Measurements from ENCODE around the gene ROR1.
"Not testable (repeated sequence)": the region's sequence is repeated elsewhere in the genome, so short reads cannot be mapped to it uniquely, and the experiment has no call there.

ROR1 gene

GRCh38 chr1:63759778-63760177 is 14.0 kb upstream of the ROR1 start:
- DNase-seq, result no peak

GRCh38 chr1:63770381-63770780 is 3.4 kb upstream of the ROR1 start:
- no peak for DNase-seq

- no peak for DNase-seq
These were observed 1.6 kb upstream of the ROR1 start for GRCh38 chr1:63772201-63772600.

- no peak for DNase-seq
These were observed 941 bp upstream of the ROR1 start for GRCh38 chr1:63772876-63773275.

GRCh38 chr1:63773496-63773814 is 362 bp upstream of the ROR1 start:
- no peak for DNase-seq

GRCh38 chr1:63774617-63775417 is 1.0 kb downstream of the ROR1 start:
- no peak for DNase-seq

- DNase-seq, result no peak
These were observed 1.8 kb downstream of the ROR1 start for GRCh38 chr1:63775418-63776127.

- no peak for DNase-seq
These were observed 3.5 kb downstream of the ROR1 start for GRCh38 chr1:63777286-63777685.

GRCh38 chr1:63777965-63778880 is 4.4 kb downstream of the ROR1 start:
- no peak for DNase-seq

GRCh38 chr1:63779338-63780211 is 5.8 kb downstream of the ROR1 start:
- DNase-seq, result no peak

- no peak for DNase-seq
These were observed 6.7 kb downstream of the ROR1 start for GRCh38 chr1:63780565-63780964.

GRCh38 chr1:63782982-63783381 is 9.2 kb downstream of the ROR1 start:
- DNase-seq, result no peak

- DNase-seq, result no peak
These were observed 10.3 kb downstream of the ROR1 start for GRCh38 chr1:63784083-63784482.

GRCh38 chr1:63784489-63785390 is 10.9 kb downstream of the ROR1 start:
- no peak for DNase-seq

GRCh38 chr1:63787270-63787669 is 13.5 kb downstream of the ROR1 start:
- not testable (repeated sequence) for DNase-seq

GRCh38 chr1:63787875-63788274 is 14.1 kb downstream of the ROR1 start:
- DNase-seq, result no peak

- DNase-seq, result no peak
These were observed 16.2 kb downstream of the ROR1 start for GRCh38 chr1:63789856-63790605.

- DNase-seq, result no peak
These were observed 17.2 kb downstream of the ROR1 start for GRCh38 chr1:63790989-63791388.

- DNase-seq, result no peak
These were observed 18.3 kb downstream of the ROR1 start for GRCh38 chr1:63792152-63792551.

GRCh38 chr1:63793741-63794240 is 20.0 kb downstream of the ROR1 start:
- DNase-seq, result no peak
